ENCODE results near the gene MGLL.

DNA sequence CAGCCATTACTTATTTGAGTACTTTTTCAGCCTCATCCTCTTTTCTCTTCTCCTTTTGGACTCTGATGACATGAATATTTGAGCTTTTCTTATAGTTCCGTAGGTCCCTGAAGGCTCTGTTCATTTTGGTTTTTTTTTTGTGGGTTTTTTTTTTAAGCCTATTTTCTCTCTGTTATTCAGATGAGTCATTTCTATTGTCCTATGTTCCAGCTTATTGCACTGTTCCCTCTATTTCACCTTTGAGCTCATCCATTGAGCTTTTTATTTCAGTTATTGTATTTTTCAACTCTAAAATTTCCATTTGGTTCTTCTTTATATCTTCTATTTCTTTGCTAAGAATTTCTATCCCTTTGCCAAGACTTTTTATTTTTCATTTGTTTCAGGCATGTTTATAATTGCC, 7.2 kb upstream of the MGLL start:
- TF ChIP-seq, protein P1, sequence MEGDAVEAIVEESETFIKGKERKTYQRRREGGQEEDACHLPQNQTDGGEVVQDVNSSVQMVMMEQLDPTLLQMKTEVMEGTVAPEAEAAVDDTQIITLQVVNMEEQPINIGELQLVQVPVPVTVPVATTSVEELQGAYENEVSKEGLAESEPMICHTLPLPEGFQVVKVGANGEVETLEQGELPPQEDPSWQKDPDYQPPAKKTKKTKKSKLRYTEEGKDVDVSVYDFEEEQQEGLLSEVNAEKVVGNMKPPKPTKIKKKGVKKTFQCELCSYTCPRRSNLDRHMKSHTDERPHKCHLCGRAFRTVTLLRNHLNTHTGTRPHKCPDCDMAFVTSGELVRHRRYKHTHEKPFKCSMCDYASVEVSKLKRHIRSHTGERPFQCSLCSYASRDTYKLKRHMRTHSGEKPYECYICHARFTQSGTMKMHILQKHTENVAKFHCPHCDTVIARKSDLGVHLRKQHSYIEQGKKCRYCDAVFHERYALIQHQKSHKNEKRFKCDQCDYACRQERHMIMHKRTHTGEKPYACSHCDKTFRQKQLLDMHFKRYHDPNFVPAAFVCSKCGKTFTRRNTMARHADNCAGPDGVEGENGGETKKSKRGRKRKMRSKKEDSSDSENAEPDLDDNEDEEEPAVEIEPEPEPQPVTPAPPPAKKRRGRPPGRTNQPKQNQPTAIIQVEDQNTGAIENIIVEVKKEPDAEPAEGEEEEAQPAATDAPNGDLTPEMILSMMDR (IDR thresholded peaks at IDR 0.05 in 4 of 5, conservative IDR thresholded peaks at IDR 0.05 in 1 of 5), result no peak
- TF ChIP-seq POLR2A (IDR thresholded peaks at IDR 0.05), result no peak

Data from gastrocnemius medialis (tissue), 4 donors.